D721Med (cell line): ENCODE measurements around the gene MON1B.

ENCODE experiments used
- DNase-seq: peaks from one replicate; pipeline ENCODE4 v3.0.0; 2011; ENCODE audit warnings: low spot score; ENCODE audit not compliant: insufficient read length
- FAIRE-seq: peaks from 2 replicates; lab custom pipeline; 2011; peaks lifted over from hg19 to GRCh38; lab: Jason Lieb, UNC
- CTCF ChIP-seq: IDR thresholded peaks from 2 replicates; pipeline ENCODE4 v1.5.1; 2012; ENCODE audit warnings: mild to moderate bottlenecking, control low read depth; ENCODE audit not compliant: insufficient read depth; ENCODE audit errors: missing control alignments

Gene MON1B

GRCh38 chr16:77190190-77190477 is 856 bp upstream of the MON1B start:
- DNase-seq (no peak), FAIRE-seq (no peak)
- no peak for TF ChIP-seq CTCF

- DNase-seq, result no peak
- TF ChIP-seq CTCF, result no peak
- no peak for FAIRE-seq
These were observed 424 bp downstream of the MON1B start for GRCh38 chr16:77191259-77191969.

DNA sequence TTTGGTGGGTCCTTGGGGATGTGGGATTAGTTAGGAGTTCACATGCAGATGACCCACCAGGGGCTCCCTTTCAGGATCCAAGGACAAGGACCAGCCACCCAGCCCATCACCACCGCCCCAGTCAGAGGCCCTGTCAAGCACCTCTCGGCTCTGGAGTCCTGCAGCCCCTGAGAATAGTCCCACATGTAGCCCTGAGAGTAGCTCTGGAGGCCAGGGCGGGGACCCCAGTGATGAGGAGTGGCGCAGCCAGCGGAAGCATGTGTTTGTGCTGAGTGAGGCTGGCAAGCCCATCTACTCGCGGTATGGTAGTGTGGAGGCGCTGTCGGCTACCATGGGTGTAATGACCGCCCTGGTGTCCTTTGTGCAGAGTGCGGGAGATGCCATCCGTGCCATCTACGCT is 2.4 kb downstream of the MON1B start:
- no peak for TF ChIP-seq CTCF
- no peak for DNase-seq
- no peak for FAIRE-seq

GRCh38 chr16:77194295-77195231 is 3.6 kb downstream of the MON1B start:
- FAIRE-seq (no peak), DNase-seq (no peak)
- no peak for TF ChIP-seq CTCF

GRCh38 chr16:77195411-77195810 is 4.4 kb downstream of the MON1B start:
- FAIRE-seq (no peak), DNase-seq (no peak)
- no peak for TF ChIP-seq CTCF

- DNase-seq, result no peak
- no peak for TF ChIP-seq CTCF
- FAIRE-seq, result no peak
These were observed 6.8 kb downstream of the MON1B start for GRCh38 chr16:77197747-77198146.

DNA sequence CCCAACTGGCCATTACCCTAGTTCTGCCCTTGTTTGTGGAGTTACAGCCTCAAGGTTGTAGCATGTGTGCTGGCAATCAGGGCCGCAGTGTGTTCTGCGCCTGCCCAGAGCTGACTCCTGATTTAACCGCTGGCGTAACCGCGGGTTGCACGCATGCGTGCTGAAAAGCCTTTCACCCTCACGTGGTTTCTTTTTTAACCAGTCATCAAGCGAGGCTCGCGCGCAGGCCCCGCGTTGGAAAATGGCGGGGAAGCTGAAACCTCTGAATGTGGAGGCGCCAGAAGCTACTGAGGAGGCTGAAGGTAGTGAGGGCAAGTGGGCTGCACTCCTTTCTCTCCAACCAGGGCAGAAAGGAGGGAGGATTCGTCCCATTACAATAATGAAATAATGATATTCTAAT is 8.2 kb downstream of the MON1B start, which contains the start of gene SYCE1L:
SYCE1L (plus strand) TSS at position 198 of the 400 bp plus-strand sequence; CDS start at position 242, 44 bp downstream.
- TF ChIP-seq CTCF, result no peak
- DNase-seq (no peak), FAIRE-seq (no peak)
